Osteoblast (primary cell): ENCODE measurements around the gene SNX32. TPM values are rescaled to one million over a fixed set of nuclear protein-coding genes. Genes with fewer than 3 reads are reported as not detected.

Source experiments
- DNase-seq: peaks from one replicate; pipeline ENCODE4 v3.0.0; 2011; ENCODE audit warnings: low spot score, mixed read lengths; ENCODE audit not compliant: insufficient read length; ENCODE audit errors: missing footprints
- H2AFZ ChIP-seq: 2 replicates; pipeline ENCODE4 v1.6.0; 2011; ENCODE audit warnings: mild to moderate bottlenecking, low read length
- H3K27ac ChIP-seq: 2 replicates; pipeline ENCODE4 v1.5.1; 2011; ENCODE audit warnings: mild to moderate bottlenecking, low read depth, low read length, moderate library complexity
- H3K27me3 ChIP-seq: 2 replicates; pipeline ENCODE4 v1.6.0; 2012; ENCODE audit warnings: mild to moderate bottlenecking, control low read depth, inconsistent platforms, low read length, moderate library complexity; ENCODE audit not compliant: insufficient read depth
- H3K36me3 ChIP-seq: 2 replicates; pipeline ENCODE4 v1.5.1; 2011; ENCODE audit warnings: mild to moderate bottlenecking, low read length, control low read depth, moderate library complexity; ENCODE audit not compliant: insufficient read depth
- H3K4me1 ChIP-seq: 2 replicates; pipeline ENCODE4 v1.5.1; 2011; ENCODE audit warnings: mild to moderate bottlenecking, low read length, control low read depth, moderate library complexity; ENCODE audit not compliant: insufficient read depth
- H3K4me2 ChIP-seq: 2 replicates; pipeline ENCODE4 v1.6.0; 2011; ENCODE audit warnings: mild to moderate bottlenecking, low read length; ENCODE audit not compliant: insufficient read depth
- H3K4me3 ChIP-seq: fragments of 200-600 bp; sonication (generic); 3 replicates; pipeline ENCODE4 v1.5.1; 2012; ENCODE audit warnings: mild to moderate bottlenecking, low read length, inconsistent platforms; ENCODE audit not compliant: insufficient read depth
- H3K79me2 ChIP-seq: 2 replicates; pipeline ENCODE4 v1.6.0; 2012; ENCODE audit warnings: mild to moderate bottlenecking, low read length, control low read depth, inconsistent platforms; ENCODE audit not compliant: insufficient read depth
- H3K9me3 ChIP-seq: 2 replicates; pipeline ENCODE4 v1.5.1; 2011; ENCODE audit warnings: low read depth, low read length, control low read depth
- H4K20me1 ChIP-seq: 2 replicates; pipeline ENCODE4 v1.6.0; 2012; ENCODE audit warnings: mild to moderate bottlenecking, low read length, control low read depth; ENCODE audit not compliant: insufficient read depth
- CTCF ChIP-seq: IDR thresholded peaks from 2 replicates; pipeline ENCODE4 v1.5.1; 2011; ENCODE audit warnings: mild to moderate bottlenecking, low read depth, low read length, moderate library complexity; ENCODE audit errors: extremely low read depth
- total RNA-seq: library from RNA; depleted of rRNA; stranded (reverse); fragments of >200 nt; gene quantifications from 2 replicates; pipeline ENCODE4 v1.2.3, GENCODE V29; 2012

The SNX32 gene
- total RNA-seq, 1 donor, result 1.1 TPM

DNA sequence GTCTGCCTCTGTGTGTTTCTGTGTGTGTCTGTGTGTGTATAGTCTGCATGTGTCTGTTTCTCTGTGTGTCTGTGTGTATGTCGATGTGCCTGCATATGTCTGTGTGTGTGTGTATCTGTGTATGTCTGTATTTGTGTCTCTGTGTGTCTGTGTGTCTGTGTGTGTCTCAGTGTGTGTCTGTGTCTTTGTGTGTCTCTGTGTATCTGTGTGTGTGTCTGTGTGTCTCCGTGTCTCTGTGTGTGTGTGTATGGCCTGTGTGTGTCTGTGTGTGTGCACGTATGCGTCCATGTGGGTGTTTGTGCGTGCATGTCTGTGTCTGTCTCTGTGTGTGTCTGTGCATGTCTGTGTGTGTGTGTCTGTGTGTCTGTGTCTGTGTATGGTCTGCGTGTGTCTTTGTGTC is 439 bp downstream of the SNX32 start:
- Histone ChIP-seq H3K27ac (no peak overlapping the region), H3K27me3 (peaks cover 25% of the 10 kb centered on the region), H3K79me2 (no peaks in the 10 kb centered on the region), H2AFZ (peak overlapping the region; percentile 93), H4K20me1 (no peaks in the 10 kb centered on the region), H3K4me3 (peak overlapping the region; percentile 80), H3K9me3 (no peaks in the 10 kb centered on the region), H3K4me1 (peaks cover 16% of the 10 kb centered on the region), H3K4me2 (peak overlapping the region; percentile 96), H3K36me3 (no peaks in the 10 kb centered on the region)
- TF ChIP-seq CTCF, result no peak
- DNase-seq, result no peak

DNA sequence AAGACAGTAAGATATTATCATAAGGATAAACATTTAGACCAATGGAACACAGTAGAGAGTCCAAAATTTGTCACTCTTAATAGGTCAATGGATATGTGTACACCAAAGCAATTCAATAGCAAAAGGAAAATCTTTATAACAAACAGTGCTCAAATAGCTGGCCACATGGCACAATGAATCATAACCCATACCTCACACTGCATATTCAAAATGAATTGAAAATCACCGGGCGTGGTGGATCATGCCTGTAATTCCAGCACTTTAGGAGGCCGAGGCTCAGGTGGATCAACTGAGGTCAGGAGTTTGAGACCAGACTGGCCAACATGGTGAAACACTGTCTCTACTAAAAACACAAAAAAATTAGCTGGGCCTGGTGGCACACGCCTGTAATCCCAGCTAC is 8.4 kb downstream of the SNX32 start:
- Histone ChIP-seq H3K9me3 (no peaks in the 10 kb centered on the region), H3K4me3 (no peak overlapping the region), H3K36me3 (no peaks in the 10 kb centered on the region), H3K27ac (no peak overlapping the region), H4K20me1 (no peaks in the 10 kb centered on the region), H3K4me2 (no peak overlapping the region), H2AFZ (no peak overlapping the region), H3K4me1 (no peaks in the 10 kb centered on the region), H3K27me3 (no peaks in the 10 kb centered on the region), H3K79me2 (no peaks in the 10 kb centered on the region)
- no peak for TF ChIP-seq CTCF
- no peak for DNase-seq

- Histone ChIP-seq H2AFZ (no peak overlapping the region), H3K4me2 (no peak overlapping the region), H3K36me3 (no peaks in the 10 kb centered on the region), H3K27ac (no peak overlapping the region), H3K4me3 (no peak overlapping the region), H3K79me2 (no peaks in the 10 kb centered on the region), H3K4me1 (no peaks in the 10 kb centered on the region), H3K9me3 (no peaks in the 10 kb centered on the region), H3K27me3 (no peaks in the 10 kb centered on the region), H4K20me1 (no peaks in the 10 kb centered on the region)
- TF ChIP-seq CTCF, result no peak
- no peak for DNase-seq
Measured at GRCh38 chr11:65843811-65844210, 10.0 kb downstream of the SNX32 start.

DNA sequence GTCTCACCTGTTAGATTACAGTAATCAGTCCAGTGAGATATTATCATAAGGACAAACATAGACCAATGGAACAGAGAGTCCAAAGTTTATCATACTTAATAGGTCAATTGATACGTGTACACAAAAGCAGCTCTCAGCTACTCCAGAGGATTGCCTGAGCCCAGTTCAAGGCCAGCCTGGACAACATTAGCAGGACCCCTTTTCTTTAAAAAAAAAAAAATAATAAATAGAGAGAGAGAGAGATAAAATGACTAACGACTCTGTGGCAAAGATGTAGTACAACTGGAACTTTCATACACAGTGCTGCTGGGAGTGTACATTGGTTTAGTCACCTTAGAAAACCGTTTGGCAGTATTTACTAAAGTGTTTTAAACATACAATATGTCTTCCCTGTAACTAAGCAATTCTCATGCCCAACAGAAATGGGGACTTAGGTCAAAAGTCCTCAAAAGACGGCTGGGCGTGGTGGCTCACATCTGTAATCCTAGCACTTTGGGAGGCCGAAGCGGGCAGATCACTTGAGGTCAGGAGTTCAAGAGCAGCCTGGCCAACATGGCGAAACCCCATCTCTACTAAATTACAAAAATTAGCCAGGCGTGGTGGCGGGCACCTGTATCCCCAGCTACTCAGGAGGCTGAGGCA is 10.6 kb downstream of the SNX32 start:
- H3K4me3 ChIP-seq, result no peak overlapping the region
- no peak for DNase-seq
- no peak overlapping the region for H3K4me2 ChIP-seq
- no peaks in the 10 kb centered on the region for H3K4me1 ChIP-seq
- H3K27me3 ChIP-seq, result no peaks in the 10 kb centered on the region
- H3K27ac ChIP-seq, result no peak overlapping the region
- no peaks in the 10 kb centered on the region for H3K79me2 ChIP-seq
- H4K20me1 ChIP-seq, result no peaks in the 10 kb centered on the region
- H3K9me3 ChIP-seq, result no peaks in the 10 kb centered on the region
- H3K36me3 ChIP-seq, result no peaks in the 10 kb centered on the region
- no peak overlapping the region for H2AFZ ChIP-seq
- TF ChIP-seq CTCF, result no peak
